ENCODE data around the gene TADA2B. TPM values are rescaled to one million over a fixed set of nuclear protein-coding genes. Genes with fewer than 3 reads are reported as not detected.

The TADA2B gene
- total and polyA plus RNA-seq, 10 of the 15 experiments (the other 5 are each of a cell fraction or from before 2014, with no cell fraction given), result 0.66 to 12.0 (median 5.6) TPM

GRCh38 chr4:7000421-7001176 lies 42.6 kb upstream of the TADA2B start:
- Histone ChIP-seq H3K36me3 (ENCODE audit: control insufficient read depth in 2 of 2, insufficient read depth in 2 of 2, low read length in 1 of 2) (peaks cover 24 to 27% of the 10 kb centered on the region in 2 experiments), H3K4me2 (ENCODE audit: control insufficient read depth, insufficient read depth) (no peak overlapping the region), H3K9me3 (replicated peaks; ENCODE audit: control insufficient read depth, insufficient read depth, low read length) (no peaks in the 10 kb centered on the region), H3K79me2 (ENCODE audit: control insufficient read depth, insufficient read depth, low read length) (no peaks in the 10 kb centered on the region), H2AFZ (ENCODE audit: control insufficient read depth, low read depth, low read length) (no peak overlapping the region), H3K9ac (ENCODE audit: control insufficient read depth, insufficient read depth, low read length) (no peak overlapping the region), H3K27me3 (replicated peaks in 1 of 2; ENCODE audit: control insufficient read depth in 2 of 2, insufficient read depth in 2 of 2, low read length in 1 of 2) (no peaks in the 10 kb centered on the region), H4K20me1 (ENCODE audit: control insufficient read depth, insufficient read depth) (no peaks in the 10 kb centered on the region), H3K4me3 (no peak overlapping the region), H3K4me1 (ENCODE audit: control insufficient read depth, insufficient read depth, low read length) (no peaks in the 10 kb centered on the region), H3K27ac (ENCODE audit: control insufficient read depth, insufficient read depth) (no peak overlapping the region)
- 96% methylated on average over 18 of the region's 18 CpGs for WGBS (ENCODE audit: insufficient coverage, insufficient replicate concordance, low lambda C conversion rate, missing lambda C conversion rate)
- ChIA-PET CTCF (interaction anchor here (1.1 kb wide), 1 partner anchor 42 kb away, joined by 3 read pairs; a partner anchor contains a TSS), RAD21 (ENCODE audit: unreplicated experiment) (no interaction called here), POLR2A (no interaction called here), SMC1A (ENCODE audit: uncharacterized antibody, unreplicated experiment) (no interaction called here)
- in situ Hi-C loops (cut with MboI), result no loop called here
- no peak for FAIRE-seq
- intact Hi-C loops (cut with micrococcal nuclease; ENCODE audit: unreplicated experiment), result no loop called here
- no TSS peak for BruUV-seq (replicated peaks)
- no peak for ATAC-seq
- DNase-seq (ENCODE audit: low read depth, low spot score), result no peak
- TF ChIP-seq BMI1 (IDR thresholded peaks at IDR 0.05; ENCODE audit: borderline replicate concordance) (no peak), MLLT1 (IDR thresholded peaks at IDR 0.05) (no peak), POLR2AphosphoS5 (IDR thresholded peaks at IDR 0.05; ENCODE audit: low read length) (no peak), MXI1 (IDR thresholded peaks at IDR 0.05; ENCODE audit: low read depth, low read length) (no peak), LARP7 (IDR thresholded peaks at IDR 0.05) (no peak), SIX5 (IDR thresholded peaks at IDR 0.05; ENCODE audit: low read depth, low read length, severe bottlenecking) (no peak), SMAD1 (IDR thresholded peaks at IDR 0.05; ENCODE audit: low read depth, partially characterized antibody) (no peak), GATAD2B (conservative IDR thresholded peaks at IDR 0.05; ENCODE audit: low read depth) (no peak), STAT1 (conservative IDR thresholded peaks at IDR 0.05) (no peak), SIN3A (IDR thresholded peaks at IDR 0.05; ENCODE audit: low read depth, low read length) (no peak), MTA2 (IDR thresholded peaks at IDR 0.05; ENCODE audit: low read depth) (no peak), JUND (IDR thresholded peaks at IDR 0.05; ENCODE audit: low read depth, low read length) (no peak), ZNF24 (IDR thresholded peaks at IDR 0.05) (no peak), ZBTB4 (CRISPR knock-in tag; IDR thresholded peaks at IDR 0.05) (no peak), CREB1 (IDR thresholded peaks at IDR 0.05; ENCODE audit: low read depth) (no peak), ZNF274 (IDR thresholded peaks at IDR 0.05; ENCODE audit: insufficient read depth, insufficient read length) (no peak), CBX5 (IDR thresholded peaks at IDR 0.05; ENCODE audit: low read depth) (no peak), ZSCAN29 (IDR thresholded peaks at IDR 0.05) (no peak)

Measured in GM12878 (cell line).